HepG2 (cell line): ENCODE results near the gene NPHS1. TPM values are rescaled to one million over a fixed set of nuclear protein-coding genes. Genes with fewer than 3 reads are reported as not detected.

Source experiments
- AKAP8 ChIP-seq: sonication (generic); formaldehyde crosslinking; IDR thresholded peaks from 2 replicates; pipeline ENCODE4 v1.5.1; 2020; ENCODE audit warnings: mild to moderate bottlenecking, missing genetic modification reagents
- ATF1 ChIP-seq: IDR thresholded peaks from 2 replicates; pipeline ENCODE4 v1.6.1; 2016; ENCODE audit warnings: mild to moderate bottlenecking, control low read depth
- ATM ChIP-seq: fragments of 450-650 bp; IDR thresholded peaks from 2 replicates; pipeline ENCODE4 v1.7.1; 2017; ENCODE audit warnings: mild to moderate bottlenecking, borderline replicate concordance
- FOXK1 ChIP-seq: sonication (generic); formaldehyde crosslinking; IDR thresholded peaks from 2 replicates; pipeline ENCODE4 v1.4.0; 2020; ENCODE audit warnings: low read depth, missing genetic modification reagents, borderline replicate concordance
- GZF1 ChIP-seq: sonication (generic); formaldehyde crosslinking; IDR thresholded peaks from 2 replicates; pipeline ENCODE4 v1.5.1; 2020; ENCODE audit warnings: mild to moderate bottlenecking, missing genetic modification reagents
- HMG20A ChIP-seq: IDR thresholded peaks from 2 replicates; pipeline ENCODE4 v1.6.1; 2016; ENCODE audit warnings: borderline replicate concordance
- HNRNPUL1 ChIP-seq: fragments of 200-400 bp; formaldehyde crosslinking; IDR thresholded peaks from 2 replicates; pipeline ENCODE4 v1.6.1; 2017; ENCODE audit warnings: low read depth, mild to moderate bottlenecking, low read length, moderate library complexity
- HOXA3 ChIP-seq: sonication (generic); formaldehyde crosslinking; IDR thresholded peaks from 2 replicates; pipeline ENCODE4 v1.5.0; 2020; ENCODE audit warnings: missing genetic modification reagents
- HOXA7 ChIP-seq: sonication (generic); formaldehyde crosslinking; IDR thresholded peaks from 2 replicates; pipeline ENCODE4 v1.8.1; 2022; ENCODE audit warnings: mild to moderate bottlenecking, missing genetic modification reagents, moderate library complexity
- KLF12 ChIP-seq: sonication (generic); formaldehyde crosslinking; IDR thresholded peaks from 2 replicates; pipeline ENCODE4 v1.4.0; 2020; ENCODE audit warnings: missing genetic modification reagents, borderline replicate concordance
- MAFG ChIP-seq: sonication (generic); formaldehyde crosslinking; IDR thresholded peaks from 2 replicates; pipeline ENCODE4 v1.5.1; 2020; ENCODE audit warnings: mild to moderate bottlenecking, missing genetic modification reagents
- MLLT10 ChIP-seq: sonication (generic); formaldehyde crosslinking; IDR thresholded peaks from 2 replicates; pipeline ENCODE4 v1.4.0; 2020; ENCODE audit warnings: missing genetic modification reagents
- PCBP2 ChIP-seq: fragments of 200-400 bp; formaldehyde crosslinking; optimal IDR thresholded peaks from 2 replicates; pipeline ENCODE3; 2018; ENCODE audit warnings: low read length, low read depth; ENCODE audit not compliant: poor library complexity, severe bottlenecking
- PHF21A ChIP-seq: sonication (generic); formaldehyde crosslinking; IDR thresholded peaks from 2 replicates; pipeline ENCODE4 v1.5.0; 2020; ENCODE audit warnings: mild to moderate bottlenecking, missing genetic modification reagents
- PTBP1 ChIP-seq: fragments of 200-400 bp; formaldehyde crosslinking; IDR thresholded peaks from 2 replicates; pipeline ENCODE4 v1.6.1; 2018; ENCODE audit warnings: low read length, low read depth; ENCODE audit not compliant: poor library complexity, severe bottlenecking
- SAFB2 ChIP-seq: sonication (generic); formaldehyde crosslinking; IDR thresholded peaks from 2 replicates; pipeline ENCODE4 v1.5.1; 2020; ENCODE audit warnings: missing genetic modification reagents, low read depth, mild to moderate bottlenecking, borderline replicate concordance
- SIN3A ChIP-seq: IDR thresholded peaks from 2 replicates; pipeline ENCODE4 v1.6.1; 2011; ENCODE audit warnings: low read depth, mild to moderate bottlenecking, control low read depth, low read length, borderline replicate concordance
- SMARCC2 ChIP-seq: fragments of 450-650 bp; IDR thresholded peaks from 2 replicates; pipeline ENCODE4 v1.6.1; 2017; ENCODE audit warnings: antibody characterized with exemption, mild to moderate bottlenecking
- SP2 ChIP-seq: sonication (generic); formaldehyde crosslinking; IDR thresholded peaks from 2 replicates; pipeline ENCODE4 v1.5.1; 2020; ENCODE audit warnings: mild to moderate bottlenecking, missing genetic modification reagents
- ZNF207 ChIP-seq: fragments of 450-650 bp; IDR thresholded peaks from 2 replicates; pipeline ENCODE4 v1.6.1; 2016; ENCODE audit warnings: antibody characterized with exemption, borderline replicate concordance
- ZNF251 ChIP-seq: sonication (generic); formaldehyde crosslinking; IDR thresholded peaks from 2 replicates; pipeline ENCODE4 v1.9.0; 2021; ENCODE audit warnings: mild to moderate bottlenecking, missing genetic modification reagents
- ZNF432 ChIP-seq: sonication (generic); formaldehyde crosslinking; IDR thresholded peaks from 2 replicates; pipeline ENCODE4 v1.5.0; 2020; ENCODE audit warnings: missing genetic modification reagents, mild to moderate bottlenecking, borderline replicate concordance
- ZNF451 ChIP-seq: sonication (generic); formaldehyde crosslinking; IDR thresholded peaks from 2 replicates; pipeline ENCODE4 v1.5.0; 2020; ENCODE audit warnings: mild to moderate bottlenecking, missing genetic modification reagents
- ZNF496 ChIP-seq: sonication (generic); formaldehyde crosslinking; IDR thresholded peaks from 2 replicates; pipeline ENCODE4 v1.8.1; 2023; ENCODE audit warnings: mild to moderate bottlenecking, moderate library complexity, missing genetic modification reagents; ENCODE audit not compliant: insufficient replicate concordance
- ZNF557 ChIP-seq: sonication (generic); formaldehyde crosslinking; IDR thresholded peaks from 2 replicates; pipeline ENCODE4 v1.4.0; 2020; ENCODE audit warnings: missing genetic modification reagents
- ZNF577 ChIP-seq: sonication (generic); formaldehyde crosslinking; IDR thresholded peaks from 2 replicates; pipeline ENCODE4 v1.4.0; 2020; ENCODE audit warnings: mild to moderate bottlenecking, low read depth, missing genetic modification reagents, borderline replicate concordance
- ZNF780A ChIP-seq: sonication (generic); formaldehyde crosslinking; IDR thresholded peaks from 2 replicates; pipeline ENCODE4 v1.8.0; 2022; ENCODE audit warnings: mild to moderate bottlenecking, missing genetic modification reagents, moderate library complexity
- ZNF792 ChIP-seq: IDR thresholded peaks from 2 replicates; pipeline ENCODE4 v1.6.1; 2016
- polyA plus RNA-seq, 8 experiments: library from polyadenylated mRNA; depleted of rRNA in 3 of 8; stranded (reverse) in 7 of 8; unstranded in 1 of 8; fragments of >200 nt; fragmentation: Illumina TruSeq in 4 of 8; extraction: Trizol in 4 of 8; gene quantifications; 2 replicates each; pipeline versions ENCODE4 v1.2.1 to v1.2.3, GENCODE V29; 2011 to 2016; ENCODE audit warnings: low read depth in 4 of 8, missing spikeins in 1 of 8, mixed read lengths in 1 of 8; ENCODE audit not compliant: insufficient read depth in 1 of 8
- total RNA-seq, 5 experiments: library from RNA; depleted of rRNA; stranded (reverse); fragments of >200 nt; fragmentation: Illumina TruSeq; extraction: Trizol; gene quantifications; 2 replicates each; pipeline ENCODE4 v1.2.3, GENCODE V29; 2016; ENCODE audit warnings: low read depth in 1 of 5
- TF ChIP-seq, protein P1 (sequence below): sonication (generic); formaldehyde crosslinking; IDR thresholded peaks from 2 replicates; pipeline ENCODE4 v1.5.0; 2020; ENCODE audit warnings: missing genetic modification reagents, mild to moderate bottlenecking, borderline replicate concordance
- TF ChIP-seq, protein P2 (sequence below): sonication (generic); formaldehyde crosslinking; IDR thresholded peaks from 2 replicates; pipeline ENCODE4 v1.4.0; 2020; ENCODE audit warnings: mild to moderate bottlenecking, low read depth, missing genetic modification reagents
- TF ChIP-seq, protein P3 (sequence below): IDR thresholded peaks from 2 replicates; pipeline ENCODE4 v1.6.1; 2016; ENCODE audit warnings: low read depth, borderline replicate concordance

NPHS1 gene
- total and polyA plus RNA-seq, 2 of the 13 experiments (the other 11 are each of a cell fraction or from before 2014, with no cell fraction given) = not detected

DNA sequence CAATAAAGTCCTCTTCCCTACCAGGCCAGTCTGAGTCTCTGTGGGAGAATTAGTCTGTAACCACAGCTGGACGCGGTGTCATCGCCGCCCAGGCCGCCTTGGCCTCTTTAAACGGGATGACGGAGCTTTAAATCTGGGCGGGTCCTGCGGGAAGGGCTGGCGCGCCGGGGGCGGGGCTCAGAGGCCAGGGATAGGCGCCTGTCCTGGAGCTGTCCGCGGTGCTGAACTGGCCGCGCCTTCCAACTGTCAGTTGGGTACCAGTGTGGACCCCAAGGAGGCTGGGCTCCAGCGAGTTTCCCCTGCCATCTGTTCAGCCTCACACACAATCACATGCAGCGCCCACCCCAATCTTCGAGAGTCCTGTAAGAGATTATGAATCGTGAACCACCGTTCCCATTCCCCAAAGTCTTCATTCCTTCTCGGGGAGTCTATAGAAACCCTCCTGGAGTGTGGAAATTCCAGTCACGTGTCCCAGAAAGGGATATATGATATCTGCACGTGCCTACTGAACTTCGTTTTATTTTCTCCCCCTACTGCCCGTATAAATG is 27.5 kb upstream of the NPHS1 start (continued):
- TF ChIP-seq, protein P1, sequence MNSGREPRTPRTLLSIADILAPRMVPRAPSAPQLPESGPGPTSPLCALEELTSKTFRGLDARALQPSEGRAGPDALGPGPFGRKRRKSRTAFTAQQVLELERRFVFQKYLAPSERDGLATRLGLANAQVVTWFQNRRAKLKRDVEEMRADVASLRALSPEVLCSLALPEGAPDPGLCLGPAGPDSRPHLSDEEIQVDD (CRISPR knock-in tag) = peak; percentile 79; the same call in 1 of the 2 replicates
- TF ChIP-seq HOXA7 (CRISPR knock-in tag) = no peak
- TF ChIP-seq ZNF557 (CRISPR knock-in tag) = peak; percentile 86; the same call in 1 of the 2 replicates
- 0 out of 2 replicates have a peak, but pooled peaks have one; percentile 32 for TF ChIP-seq ZNF251 (CRISPR knock-in tag)
- TF ChIP-seq SMARCC2 = no peak
- TF ChIP-seq HNRNPUL1 = no peak
- TF ChIP-seq MAFG (CRISPR knock-in tag) = no peak
- TF ChIP-seq ZNF432 (CRISPR knock-in tag) = no peak
- TF ChIP-seq, protein P2, sequence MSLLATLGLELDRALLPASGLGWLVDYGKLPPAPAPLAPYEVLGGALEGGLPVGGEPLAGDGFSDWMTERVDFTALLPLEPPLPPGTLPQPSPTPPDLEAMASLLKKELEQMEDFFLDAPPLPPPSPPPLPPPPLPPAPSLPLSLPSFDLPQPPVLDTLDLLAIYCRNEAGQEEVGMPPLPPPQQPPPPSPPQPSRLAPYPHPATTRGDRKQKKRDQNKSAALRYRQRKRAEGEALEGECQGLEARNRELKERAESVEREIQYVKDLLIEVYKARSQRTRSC (CRISPR knock-in tag) = 0 out of 2 replicates have a peak, but pooled peaks have one; percentile 84
- no peak for TF ChIP-seq AKAP8 (CRISPR knock-in tag)
- no peak for TF ChIP-seq ATM
- peak; percentile 99 for TF ChIP-seq ZNF792 (CRISPR knock-in tag)
- no peak for TF ChIP-seq SP2
- TF ChIP-seq FOXK1 (CRISPR knock-in tag) = peak; percentile 77; the same call in 1 of the 2 replicates
- TF ChIP-seq GZF1 = 0 out of 2 replicates have a peak, but pooled peaks have one; percentile 68
- no peak for TF ChIP-seq SAFB2 (CRISPR knock-in tag)
- TF ChIP-seq MLLT10 (CRISPR knock-in tag) = no peak
- TF ChIP-seq PCBP2 = no peak
- peak; percentile 35; the same call in 1 of the 2 replicates for TF ChIP-seq PHF21A (CRISPR knock-in tag)
- TF ChIP-seq SIN3A = peak; percentile 96
- TF ChIP-seq ZNF780A (CRISPR knock-in tag) = peak; percentile 65; the same call in 1 of the 2 replicates
- TF ChIP-seq ZNF451 (CRISPR knock-in tag) = no peak
- peak; percentile 92; the same call in 1 of the 2 replicates for TF ChIP-seq KLF12 (CRISPR knock-in tag)
- no peak for TF ChIP-seq ZNF577
- TF ChIP-seq ZNF207 = no peak
- peak; percentile 77 for TF ChIP-seq HOXA3
- TF ChIP-seq PTBP1 = peak; percentile 40
- TF ChIP-seq, protein P3, sequence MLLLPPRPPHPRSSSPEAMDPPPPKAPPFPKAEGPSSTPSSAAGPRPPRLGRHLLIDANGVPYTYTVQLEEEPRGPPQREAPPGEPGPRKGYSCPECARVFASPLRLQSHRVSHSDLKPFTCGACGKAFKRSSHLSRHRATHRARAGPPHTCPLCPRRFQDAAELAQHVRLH = peak; percentile 97
- TF ChIP-seq HMG20A = peak; percentile 43; the same call in 1 of the 2 replicates
- no peak for TF ChIP-seq ZNF496 (CRISPR knock-in tag)
- 0 out of 2 replicates have a peak, but pooled peaks have one; percentile 13 for TF ChIP-seq ATF1 (CRISPR knock-in tag)
